Esophagus muscularis mucosa (tissue), 4 donors: ENCODE results near the gene GCFC2. TPM values are rescaled to one million over a fixed set of nuclear protein-coding genes. Genes with fewer than 3 reads are reported as not detected.
A peak's percentile ranks its signal among the peaks of the same experiment; 100 is the strongest.

Experiments used
- DNase-seq: peaks from one replicate; pipeline ENCODE4 v3.0.0-alpha.2; 2017; ENCODE audit errors: extremely low spot score
- H3K27ac ChIP-seq, 4 donors: fragments of 200-600 bp; sonication (generic); replicated peaks in 1 of 4; 1 replicate in 3 of 4; 2 replicates in 1 of 4; pipeline ENCODE4 v1.5.1; 2016 to 2019; ENCODE audit warnings: mild to moderate bottlenecking in 1 of 4
- H3K27me3 ChIP-seq, 4 donors: fragments of 200-600 bp; sonication (generic); one replicate each; pipeline versions ENCODE4 v1.5.1 to v1.6.0; 2016 to 2019
- H3K36me3 ChIP-seq, 4 donors: fragments of 200-600 bp; sonication (generic); one replicate each; pipeline ENCODE4 v1.5.1; 2016 to 2019
- H3K4me1 ChIP-seq, 4 donors: fragments of 200-600 bp; sonication (generic); one replicate each; pipeline ENCODE4 v1.5.1; 2016 to 2019
- H3K4me3 ChIP-seq, 4 donors: fragments of 200-600 bp; sonication (generic); 1 replicate in 2 of 4; 2 replicates in 2 of 4; pipeline ENCODE4 v1.5.1; 2016 to 2019; ENCODE audit warnings: mild to moderate bottlenecking in 4 of 4, moderate library complexity in 1 of 4
- H3K9me3 ChIP-seq, 4 donors: fragments of 200-600 bp; sonication (generic); 1 replicate in 3 of 4; 2 replicates in 1 of 4; pipeline ENCODE4 v1.5.1; 2016 to 2019
- CTCF ChIP-seq, 3 experiments: fragments of 200-600 bp in 2 of 3; fragments of 450-650 bp in 1 of 3; sonication (generic) in 2 of 3; IDR thresholded peaks; one replicate each; pipeline ENCODE4 v1.5.1; 2017 to 2019; ENCODE audit warnings: antibody characterized with exemption in 3 of 3, mild to moderate bottlenecking in 2 of 3, moderate library complexity in 1 of 3
- EP300 ChIP-seq: sonication (generic); formaldehyde crosslinking; IDR thresholded peaks from one replicate; pipeline ENCODE4 v1.6.1; 2017; ENCODE audit warnings: antibody characterized with exemption
- POLR2A ChIP-seq: fragments of 450-650 bp; IDR thresholded peaks from one replicate; pipeline ENCODE4 v1.6.1; 2017; ENCODE audit warnings: antibody characterized with exemption, moderate library complexity, mild to moderate bottlenecking, low read depth
- POLR2AphosphoS5 ChIP-seq, 2 donors: sonication (generic); formaldehyde crosslinking; IDR thresholded peaks; one replicate each; pipeline ENCODE4 v1.6.1; 2017; ENCODE audit warnings: antibody characterized with exemption in 2 of 2
- WGBS: methylation state at CpG from one replicate; pipeline ENCODE4 v1.1.5; 2018; 5-methylcytosine and 5-hydroxymethylcytosine counted together
- intact Hi-C: fragments of 100-400 bp; cut with DNase I; formaldehyde crosslinking; loops from one replicate; pipeline ENCODE4 v1.15.1; 2023
- total RNA-seq, 4 donors: library from RNA; depleted of rRNA; stranded (reverse); fragments of >200 nt; gene quantifications; one replicate each; pipeline versions ENCODE4 v1.1.0 to v1.2.1, GENCODE V29; 2016

GCFC2 gene
- total RNA-seq, 4 donors from 2014 or later, result 19.4 to 23.3 (median 22.2) TPM

GRCh38 chr2:75634945-75635344 lies 75.8 kb downstream of the GCFC2 start:
- intact Hi-C loops, result no loop called here
- no peak for DNase-seq
- H3K27me3 ChIP-seq, result peaks cover 0 to 24% (median 2%) of the 10 kb centered on the region in 4 donors
- H3K4me3 ChIP-seq, result no peak overlapping the region
- H3K27ac ChIP-seq, result no peak overlapping the region
- TF ChIP-seq POLR2AphosphoS5 (IDR thresholded peaks at IDR 0.05) (no peak), POLR2A (no peak), CTCF (IDR thresholded peaks at IDR 0.05) (no peak), EP300 (no peak)
- 0% methylated on average over 1 of the region's 1 CpG for WGBS
- H3K4me1 ChIP-seq, result no peaks in the 10 kb centered on the region
- H3K36me3 ChIP-seq, result no peaks in the 10 kb centered on the region
- H3K9me3 ChIP-seq, result no peaks in the 10 kb centered on the region

- Histone ChIP-seq H3K9me3 (no peaks in the 10 kb centered on the region), H3K36me3 (no peaks in the 10 kb centered on the region), H3K27ac (no peak overlapping the region), H3K4me1 (no peaks in the 10 kb centered on the region), H3K27me3 (peaks cover 0 to 29% (median 2%) of the 10 kb centered on the region in 4 donors), H3K4me3 (no peak overlapping the region)
- TF ChIP-seq CTCF (IDR thresholded peaks at IDR 0.05) (no peak), POLR2A (no peak), POLR2AphosphoS5 (IDR thresholded peaks at IDR 0.05) (no peak), EP300 (no peak)
- no peak for DNase-seq
- intact Hi-C loops, result no loop called here
- 62% methylated on average over 3 of the region's 3 CpGs for WGBS
These were observed 77.1 kb downstream of the GCFC2 start for GRCh38 chr2:75633620-75634019.

- TF ChIP-seq EP300 (no peak), POLR2AphosphoS5 (IDR thresholded peaks at IDR 0.05) (no peak), CTCF (IDR thresholded peaks at IDR 0.05) (no peak)
- Histone ChIP-seq H3K9me3 (no peaks in the 10 kb centered on the region), H3K27me3 (peaks cover 0 to 27% (median 2%) of the 10 kb centered on the region in 4 donors), H3K4me3 (no peak overlapping the region), H3K27ac (no peak overlapping the region), H3K4me1 (no peaks in the 10 kb centered on the region), H3K36me3 (no peaks in the 10 kb centered on the region)
- intact Hi-C loops, result no loop called here
- 55% methylated on average over 1 of the region's 1 CpG for WGBS
- no peak for DNase-seq
These were observed 77.9 kb downstream of the GCFC2 start for GRCh38 chr2:75632813-75633212.

GRCh38 chr2:75632091-75632701 lies 78.5 kb downstream of the GCFC2 start:
- no peak for DNase-seq
- Histone ChIP-seq H3K27ac (no peak overlapping the region), H3K9me3 (no peaks in the 10 kb centered on the region), H3K4me1 (no peaks in the 10 kb centered on the region), H3K27me3 (peaks cover 0 to 21% (median 0%) of the 10 kb centered on the region in 4 donors), H3K36me3 (no peaks in the 10 kb centered on the region), H3K4me3 (no peak overlapping the region)
- intact Hi-C loops, result no loop called here
- WGBS, result 52% methylated on average over 5 of the region's 5 CpGs
- TF ChIP-seq POLR2AphosphoS5 (IDR thresholded peaks at IDR 0.05) (no peak), POLR2A (no peak), EP300 (no peak), CTCF (IDR thresholded peaks at IDR 0.05) (no peak)

- no peaks in the 10 kb centered on the region for H3K4me1 ChIP-seq
- H3K4me3 ChIP-seq, result no peak overlapping the region
- peaks cover 0 to 23% (median 0%) of the 10 kb centered on the region in 4 donors for H3K27me3 ChIP-seq
- H3K9me3 ChIP-seq, result no peaks in the 10 kb centered on the region
- TF ChIP-seq CTCF (IDR thresholded peaks at IDR 0.05) (peak; percentile 68 to 90 (median 73)), POLR2A (no peak), POLR2AphosphoS5 (IDR thresholded peaks at IDR 0.05) (no peak)
- intact Hi-C loops, result no loop called here
- DNase-seq, result peak; percentile 91
- H3K36me3 ChIP-seq, result no peaks in the 10 kb centered on the region
- WGBS, result 2% methylated on average over 4 of the region's 4 CpGs
- no peak overlapping the region for H3K27ac ChIP-seq
These were observed 82.7 kb downstream of the GCFC2 start for GRCh38 chr2:75627902-75628504.
